Measurements from ENCODE around the gene EGFL7. TPM values are rescaled to one million over a fixed set of nuclear protein-coding genes. Genes with fewer than 3 reads are reported as not detected.

Gene EGFL7
- total RNA-seq, 4 donors from 2014 or later: 38.8 to 81.0 (median 56.4) TPM

GRCh38 chr9:136675477-136676296 is 13.0 kb downstream of the EGFL7 start:
- ATAC-seq: no peak
- TF ChIP-seq POLR2AphosphoS5 (IDR thresholded peaks at IDR 0.05) (no peak), POLR2A (IDR thresholded peaks at IDR 0.05) (no peak), EP300 (IDR thresholded peaks at IDR 0.05) (no peak), CTCF (IDR thresholded peaks at IDR 0.05) (no peak)
- WGBS, 2 donors (ENCODE audit: low coverage in 1 of 2): 57% methylated on average over 2 of the region's 16 CpGs; no CpG with 5 or more reads in 1 of the 2 donors

GRCh38 chr9:136676297-136676794 is 13.6 kb downstream of the EGFL7 start:
- Histone ChIP-seq H3K27me3 (peaks cover 3% of the 10 kb centered on the region), H3K9me3 (no peaks in the 10 kb centered on the region), H3K4me1 (peaks cover 0 to 14% (median 5%) of the 10 kb centered on the region in 3 donors), H3K27ac (no peak overlapping the region), H3K4me3 (no peak overlapping the region), H3K36me3 (peaks cover 0 to 56% of the 10 kb centered on the region in 2 donors)
- ATAC-seq: no peak
- TF ChIP-seq POLR2A (IDR thresholded peaks at IDR 0.05) (no peak), EP300 (IDR thresholded peaks at IDR 0.05) (no peak), POLR2AphosphoS5 (IDR thresholded peaks at IDR 0.05) (no peak), CTCF (IDR thresholded peaks at IDR 0.05) (no peak)
- no CpG with 5 or more reads among the region's 13 CpGs for WGBS, 2 donors (ENCODE audit: low coverage in 1 of 2)

More at GRCh38 chr9:136675477-136676296, 13.0 kb downstream of the EGFL7 start:
- H3K4me1 ChIP-seq: peaks cover 0 to 17% (median 5%) of the 10 kb centered on the region in 3 donors
- H3K27me3 ChIP-seq: peaks cover 8% of the 10 kb centered on the region
- no peak overlapping the region for H3K4me3 ChIP-seq
- no peak overlapping the region for H3K27ac ChIP-seq
- H3K9me3 ChIP-seq: no peaks in the 10 kb centered on the region
- peaks cover 0 to 56% of the 10 kb centered on the region in 2 donors for H3K36me3 ChIP-seq

- ATAC-seq: no peak
- Histone ChIP-seq H3K4me1 (peaks cover 0 to 9% (median 0%) of the 10 kb centered on the region in 3 donors), H3K4me3 (no peak overlapping the region), H3K36me3 (peaks cover 0 to 56% of the 10 kb centered on the region in 2 donors), H3K27ac (no peak overlapping the region), H3K27me3 (no peaks in the 10 kb centered on the region), H3K9me3 (no peaks in the 10 kb centered on the region)
- WGBS, 2 donors (ENCODE audit: low coverage in 1 of 2): no CpG with 5 or more reads among the region's 46 CpGs
- TF ChIP-seq CTCF (IDR thresholded peaks at IDR 0.05): no peak
- no peak for TF ChIP-seq EP300 (IDR thresholded peaks at IDR 0.05)
- no peak for TF ChIP-seq POLR2AphosphoS5 (IDR thresholded peaks at IDR 0.05)
- TF ChIP-seq POLR2A (IDR thresholded peaks at IDR 0.05): no peak
These were observed 14.4 kb downstream of the EGFL7 start for GRCh38 chr9:136676920-136677686.

- peaks cover 0 to 15% (median 0%) of the 10 kb centered on the region in 3 donors for H3K4me1 ChIP-seq
- no peaks in the 10 kb centered on the region for H3K27me3 ChIP-seq
- H3K27ac ChIP-seq: no peak overlapping the region
- no peak for TF ChIP-seq CTCF (IDR thresholded peaks at IDR 0.05)
- WGBS, 2 donors (ENCODE audit: low coverage in 1 of 2): no CpG with 5 or more reads among the region's 15 CpGs
- H3K4me3 ChIP-seq: no peak overlapping the region
- peaks cover 0 to 50% of the 10 kb centered on the region in 2 donors for H3K36me3 ChIP-seq
- no peaks in the 10 kb centered on the region for H3K9me3 ChIP-seq
- ATAC-seq: no peak
These were observed 15.3 kb downstream of the EGFL7 start for GRCh38 chr9:136678034-136678433.

Measured in gastroesophageal sphincter (tissue), 4 donors.